GM03348 (cell line): ENCODE results near the gene NCF4.

Experiments used
- DNase-seq: peaks from one replicate; pipeline ENCODE4 v3.0.0; 2012; ENCODE audit warnings: low spot score

The NCF4 gene

DNA sequence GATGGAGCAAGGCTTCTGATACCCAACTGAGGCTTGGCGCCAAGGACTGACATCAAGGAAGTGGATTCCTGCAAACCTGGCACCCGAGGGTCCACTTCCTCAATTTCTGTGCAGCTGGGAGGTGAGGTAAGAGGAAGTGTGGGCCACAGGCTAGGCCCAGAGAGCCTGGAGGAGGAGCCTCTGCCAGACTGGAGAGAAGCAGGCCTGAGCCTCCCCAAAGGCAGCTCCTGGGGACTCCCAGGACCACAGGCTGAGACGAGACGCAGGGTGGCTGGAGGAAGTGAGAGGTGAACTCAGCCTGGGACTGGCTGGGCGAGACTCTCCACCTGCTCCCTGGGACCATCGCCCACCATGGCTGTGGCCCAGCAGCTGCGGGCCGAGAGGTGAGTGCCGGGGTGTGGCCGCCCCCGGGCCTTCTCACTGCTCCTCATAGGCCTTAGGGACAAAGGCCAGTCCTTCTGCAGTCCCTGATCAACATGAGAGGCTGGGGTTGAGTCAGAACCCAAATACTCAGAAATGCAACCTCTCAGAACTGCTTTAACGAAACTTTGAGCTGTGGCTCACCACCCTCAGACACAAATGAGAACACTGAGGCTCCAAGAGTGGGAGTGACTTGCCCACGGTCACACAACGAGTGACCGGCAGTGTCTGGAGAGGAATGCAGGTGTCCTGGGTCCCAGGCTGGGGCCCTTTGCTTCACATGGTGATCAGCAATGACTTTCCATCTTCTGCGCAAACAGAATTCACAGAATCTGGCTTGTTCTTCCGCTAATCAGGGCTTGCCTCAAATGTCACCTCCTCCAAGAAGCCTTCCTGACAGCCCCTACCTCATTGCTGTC lies at the start of gene NCF4:
Gene NCF4 (plus strand): TSS at position 186 of the 839 bp plus-strand sequence. CDS start 166 bp downstream, at position 352.
- no peak for DNase-seq

DNA sequence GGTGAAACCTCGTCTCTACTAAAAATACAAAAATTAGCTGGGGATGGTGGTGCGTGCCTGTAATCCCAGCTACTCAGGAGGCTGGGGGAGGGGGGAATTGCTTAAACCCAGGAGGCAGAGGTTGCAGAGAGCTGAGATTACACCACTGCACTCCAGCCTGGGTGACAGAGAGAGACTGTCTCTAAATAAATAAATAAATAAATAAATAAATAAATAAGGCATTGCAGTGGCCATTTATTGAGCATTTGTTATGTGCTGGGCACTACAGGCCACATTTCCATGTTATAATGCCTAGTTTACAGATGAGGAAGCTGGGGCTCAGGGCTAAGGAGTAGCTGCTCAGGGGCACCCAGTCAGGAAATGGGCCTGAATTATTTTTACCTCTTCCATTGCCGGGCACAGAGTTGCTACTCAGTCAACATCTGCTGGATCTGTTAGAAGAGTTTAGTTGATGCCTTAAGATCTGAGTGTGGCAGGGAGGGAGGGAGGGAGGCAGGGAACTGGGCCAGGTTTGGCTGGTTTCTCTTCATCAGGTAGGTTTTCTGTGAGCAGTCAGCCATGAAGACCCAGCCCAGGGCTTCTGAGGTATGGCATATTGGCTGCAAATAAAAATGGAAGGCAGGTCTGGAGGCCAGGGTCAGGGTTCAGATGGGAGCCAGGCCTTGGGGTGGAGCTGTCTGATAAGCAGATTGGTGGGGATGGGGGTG lies 49.6 kb upstream of the NCF4 start:
- no peak for DNase-seq

DNA sequence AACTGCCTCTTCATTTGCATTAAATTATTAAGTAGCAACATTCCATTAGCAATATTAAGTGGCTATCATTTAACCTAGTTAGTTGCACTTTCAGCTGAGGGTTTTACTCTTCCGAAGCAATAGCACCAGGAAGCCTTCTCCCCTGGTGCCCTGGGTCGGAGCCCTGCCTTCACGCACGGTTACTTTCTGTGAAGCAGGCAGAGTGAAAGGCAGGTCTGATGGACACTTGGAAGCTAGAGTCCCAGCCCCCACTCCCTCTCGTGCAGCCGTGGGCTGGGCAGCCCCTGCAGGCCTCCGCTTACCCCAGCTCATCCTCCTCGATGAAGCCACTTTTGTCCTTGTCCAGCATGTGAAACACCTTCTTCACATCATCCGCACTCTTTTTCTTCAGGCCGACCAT lies 46.0 kb upstream of the NCF4 start:
- DNase-seq = no peak

DNA sequence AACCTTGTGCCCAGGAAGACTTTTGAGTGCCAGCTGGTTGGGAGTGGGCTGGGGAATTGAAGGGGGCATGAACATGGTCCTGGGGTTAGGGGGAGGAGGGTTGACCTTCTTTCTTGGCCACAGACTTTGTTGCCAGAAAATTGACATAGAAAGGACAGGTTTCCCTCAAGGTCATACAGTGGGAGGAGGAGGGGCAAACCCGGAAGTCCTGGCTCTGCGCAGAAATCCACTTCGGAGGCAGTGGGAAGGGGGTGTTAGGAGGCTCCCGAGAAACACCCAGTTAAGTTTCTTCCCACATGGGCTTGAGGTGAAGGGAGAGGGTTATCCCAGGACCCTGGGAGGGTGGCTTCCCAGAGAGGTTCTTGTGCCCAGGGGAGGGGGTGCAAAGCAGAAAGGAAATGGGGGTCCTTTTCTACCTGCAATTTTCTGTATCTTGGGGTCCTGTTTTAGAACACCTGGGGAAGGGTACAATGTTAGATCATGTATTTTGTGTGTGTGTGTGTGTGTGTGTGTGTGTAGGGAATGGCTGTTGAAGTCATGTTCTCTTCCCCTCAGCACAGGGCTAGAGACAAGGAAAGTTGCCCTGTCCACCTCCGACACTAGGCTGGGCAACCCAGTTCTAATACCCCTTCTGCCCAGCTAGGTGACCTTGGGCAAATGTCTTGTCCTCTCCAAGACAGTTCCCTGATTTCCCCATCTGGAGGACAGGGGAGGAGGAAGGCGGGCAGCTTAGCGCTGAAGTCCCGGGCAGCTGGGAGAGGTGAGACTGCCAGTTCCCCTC lies 45.1 kb upstream of the NCF4 start:
- no peak for DNase-seq

DNA sequence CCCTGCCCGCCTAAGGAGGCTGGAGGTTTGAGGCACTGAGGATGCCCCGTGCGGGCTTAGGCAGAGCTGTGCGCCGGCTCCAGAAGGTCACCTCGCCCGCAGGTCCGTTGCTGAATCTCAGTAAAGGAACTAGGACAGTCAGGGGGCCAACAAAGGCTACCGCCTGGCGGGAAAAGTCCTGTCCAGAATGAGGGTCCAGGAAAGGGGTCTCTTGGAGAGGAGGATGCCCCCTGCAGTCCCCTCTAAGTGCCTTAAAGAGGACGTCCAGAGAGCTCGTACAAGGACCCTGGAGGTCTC lies 44.5 kb upstream of the NCF4 start:
- no peak for DNase-seq

DNA sequence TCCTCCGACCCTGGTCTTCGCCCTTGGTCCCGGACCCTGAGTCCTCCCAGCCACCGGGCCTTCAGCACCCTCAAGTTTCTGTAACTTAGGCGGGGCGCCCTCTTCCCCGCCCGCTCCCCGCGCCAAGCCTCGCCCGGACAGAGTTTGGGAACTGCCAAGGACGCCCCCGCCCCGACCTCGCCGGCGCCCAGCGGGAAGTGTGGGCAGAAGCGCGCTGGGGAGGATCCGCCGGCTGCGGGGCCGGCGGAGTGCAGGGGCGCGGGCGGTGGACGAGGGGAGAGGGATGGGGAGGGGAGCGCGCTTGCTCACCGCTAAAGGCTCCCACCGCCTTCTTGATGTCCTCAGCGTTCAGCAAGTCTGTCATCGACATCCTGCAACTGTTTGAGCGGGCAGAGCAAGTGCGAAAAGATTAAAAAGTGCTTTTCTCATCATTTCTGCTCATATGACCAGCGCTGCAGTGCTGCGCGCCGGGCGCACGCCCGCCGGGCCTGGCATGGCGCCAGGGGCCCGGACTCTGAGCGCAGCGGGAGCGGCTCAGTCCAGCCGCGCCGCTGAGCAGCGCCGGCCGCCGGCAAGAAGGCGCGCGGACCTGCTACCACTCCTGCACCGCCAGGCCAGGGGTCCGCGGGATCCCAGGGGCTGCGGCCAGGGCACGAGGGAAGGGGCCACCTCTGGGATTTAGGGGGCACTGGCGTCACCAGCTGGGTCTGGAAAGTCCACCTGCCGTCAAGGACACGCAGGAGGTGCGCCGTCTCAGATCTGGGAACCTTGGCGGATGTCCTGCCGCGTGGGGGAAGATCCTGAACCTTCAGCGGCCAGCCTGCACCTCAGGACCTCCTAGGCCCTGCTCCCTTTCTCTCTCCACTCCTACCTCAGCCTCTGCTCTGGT lies 43.9 kb upstream of the NCF4 start, which contains the start of gene PVALB:
Gene PVALB (minus strand): TSS at position 400 of the 889 bp plus-strand sequence. CDS start 30 bp downstream, at position 370.
- peak; percentile 62 for DNase-seq

DNA sequence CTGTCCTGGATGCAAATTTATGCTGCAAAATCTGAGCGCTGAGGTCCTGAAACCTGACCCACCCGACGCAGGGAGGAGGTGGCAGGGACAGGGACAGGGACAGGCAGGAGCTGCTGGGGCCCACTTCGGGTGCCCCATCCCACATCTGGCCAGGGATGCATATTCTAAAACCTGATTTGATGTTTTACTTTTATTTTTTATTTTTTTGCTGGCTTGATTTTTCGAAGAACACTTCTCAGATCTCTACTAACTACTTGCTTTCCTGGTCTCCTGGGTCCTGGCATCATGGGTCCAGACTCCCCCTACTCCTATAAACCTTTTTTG lies 43.3 kb upstream of the NCF4 start:
- DNase-seq = no peak

DNA sequence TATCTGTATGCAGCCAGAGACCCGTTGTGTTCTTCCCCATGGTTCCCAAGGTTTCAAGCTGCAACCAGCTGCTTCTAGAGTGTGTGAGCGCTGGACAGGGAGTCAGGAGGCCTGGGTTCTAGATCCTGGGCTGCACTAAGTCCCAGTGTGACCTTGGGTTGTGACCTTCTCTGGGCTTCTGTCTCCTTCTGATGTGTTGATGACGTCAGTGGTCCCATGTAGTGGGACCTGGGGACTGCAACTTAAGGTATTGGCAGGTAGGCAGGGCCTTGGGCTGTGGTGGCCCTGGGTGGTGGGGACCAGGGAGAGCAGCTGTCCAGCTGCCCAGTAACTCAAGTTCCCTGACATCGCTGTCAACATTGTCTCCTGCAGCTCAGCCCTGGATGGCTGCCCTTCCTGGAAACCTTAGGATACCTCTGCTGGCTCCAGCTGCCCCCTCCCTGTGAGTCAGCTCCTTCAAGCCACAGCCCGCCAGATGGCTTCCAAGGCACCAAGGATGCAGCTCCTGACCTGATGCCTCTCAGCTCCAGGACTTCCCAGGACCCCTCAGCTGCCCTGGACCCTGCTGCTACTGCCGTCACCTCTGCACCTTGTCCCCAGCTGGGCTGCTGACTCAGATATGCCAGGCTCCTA lies 42.7 kb upstream of the NCF4 start:
- no peak for DNase-seq

DNA sequence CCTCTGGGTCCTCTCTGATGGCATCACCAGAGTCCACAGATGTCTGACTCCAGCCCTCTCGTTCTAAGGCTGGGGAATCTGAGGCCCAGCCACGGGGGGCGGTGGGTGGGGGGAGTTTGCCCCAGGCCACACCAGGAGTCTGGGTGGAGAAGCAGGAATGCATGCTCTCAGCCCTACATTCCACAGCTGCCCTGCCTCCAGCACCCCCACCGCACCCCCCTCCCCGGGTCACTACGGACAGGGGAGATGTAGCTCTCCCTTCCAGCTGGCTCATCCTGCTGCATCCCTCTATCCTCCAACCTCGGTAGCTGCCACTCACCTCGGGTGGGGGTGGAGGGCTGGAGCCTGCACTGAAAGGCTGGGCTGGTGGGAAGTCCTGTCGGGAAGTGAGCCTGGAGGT lies 41.7 kb upstream of the NCF4 start:
- DNase-seq = no peak

DNA sequence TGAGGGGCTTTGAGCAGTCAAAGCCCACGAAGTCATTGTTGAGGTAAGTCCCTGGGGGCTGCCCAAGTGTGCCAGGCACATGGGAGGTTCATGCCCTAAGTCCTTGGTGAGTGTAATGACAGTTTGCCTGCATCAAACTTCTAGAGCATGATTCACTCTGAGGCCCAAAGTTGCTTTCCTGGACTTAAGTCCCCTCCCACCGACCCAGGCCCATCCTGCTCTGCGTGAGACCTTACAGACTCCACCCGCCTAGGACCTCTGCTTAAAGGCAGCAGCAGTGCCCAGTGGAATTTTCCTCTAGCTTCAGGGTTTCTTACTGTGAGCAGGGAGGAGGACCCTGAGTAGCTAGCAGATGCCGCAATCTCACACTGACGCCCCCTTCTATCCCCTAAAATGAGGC lies 38.2 kb upstream of the NCF4 start:
- DNase-seq = no peak

DNA sequence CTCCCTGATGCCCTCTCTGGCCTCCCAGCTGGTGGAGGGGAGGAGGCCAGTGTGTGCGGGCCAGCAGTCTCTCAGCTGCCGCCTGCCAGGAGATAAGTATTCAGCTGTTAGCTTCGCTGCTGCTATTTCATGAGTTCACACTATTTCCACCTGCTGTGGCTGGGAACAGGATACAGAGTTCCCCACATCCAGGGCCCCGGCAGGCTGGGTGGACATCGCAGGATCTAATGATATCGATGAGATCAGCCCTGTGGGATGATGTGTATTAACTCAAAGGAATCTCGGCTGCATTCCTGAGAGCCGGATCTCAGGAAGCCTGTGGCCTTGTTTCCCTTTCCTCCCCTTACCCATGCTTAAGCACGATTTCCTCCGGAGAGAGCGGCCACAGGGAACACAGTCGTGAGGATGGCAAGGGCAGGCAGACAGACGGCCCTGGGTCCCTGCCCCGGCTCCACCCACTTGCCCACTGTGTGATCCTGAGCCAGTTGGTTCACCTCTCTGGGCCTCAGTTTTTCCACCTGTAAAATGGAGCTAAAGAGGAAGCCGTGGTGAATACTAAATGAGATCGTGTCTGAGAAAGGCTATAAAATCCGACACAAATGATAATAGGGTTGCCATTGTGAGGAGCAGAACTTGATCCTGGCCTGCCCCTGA lies 37.5 kb upstream of the NCF4 start:
- DNase-seq = peak; percentile 31

DNA sequence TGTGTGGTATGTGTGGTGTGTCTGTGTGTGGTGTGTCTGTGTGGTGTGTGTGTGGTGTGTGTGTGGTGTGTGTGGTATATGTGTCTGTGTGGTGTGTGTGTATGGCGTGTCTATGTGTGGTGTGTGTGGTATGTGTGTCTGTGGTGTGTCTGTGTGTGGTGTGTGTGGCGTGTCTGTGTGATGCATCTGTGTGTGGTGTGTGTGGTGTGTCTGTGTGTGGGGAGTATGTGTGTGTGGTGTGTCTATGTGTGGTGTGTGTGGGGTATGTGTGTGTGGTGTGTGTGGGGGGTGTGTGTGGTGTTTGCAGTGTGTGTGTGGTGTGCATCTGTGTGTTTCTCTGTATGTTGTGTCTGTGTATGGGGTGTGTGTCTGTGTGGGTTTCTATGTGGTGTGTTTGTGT lies 36.2 kb upstream of the NCF4 start:
- DNase-seq = no peak

DNA sequence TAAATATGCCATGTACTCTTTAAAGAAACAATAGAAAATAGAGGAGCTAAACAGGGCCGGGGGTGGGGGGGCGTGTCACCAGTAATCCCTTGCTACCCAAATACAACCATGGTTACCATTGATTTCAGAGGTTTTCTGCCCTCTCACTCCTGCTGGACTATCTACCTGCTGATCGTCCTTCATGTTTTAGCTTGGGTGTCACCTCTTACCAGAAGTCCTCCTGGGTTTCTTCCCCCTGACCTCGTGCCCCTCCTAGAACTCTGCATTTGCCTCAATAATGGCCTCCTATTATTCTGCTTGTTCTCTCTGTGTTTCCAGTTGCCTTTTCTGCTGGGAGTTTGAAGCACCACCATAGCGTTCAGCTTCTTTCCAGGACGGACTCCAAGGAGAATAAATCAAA lies 34.5 kb upstream of the NCF4 start:
- DNase-seq = no peak

DNA sequence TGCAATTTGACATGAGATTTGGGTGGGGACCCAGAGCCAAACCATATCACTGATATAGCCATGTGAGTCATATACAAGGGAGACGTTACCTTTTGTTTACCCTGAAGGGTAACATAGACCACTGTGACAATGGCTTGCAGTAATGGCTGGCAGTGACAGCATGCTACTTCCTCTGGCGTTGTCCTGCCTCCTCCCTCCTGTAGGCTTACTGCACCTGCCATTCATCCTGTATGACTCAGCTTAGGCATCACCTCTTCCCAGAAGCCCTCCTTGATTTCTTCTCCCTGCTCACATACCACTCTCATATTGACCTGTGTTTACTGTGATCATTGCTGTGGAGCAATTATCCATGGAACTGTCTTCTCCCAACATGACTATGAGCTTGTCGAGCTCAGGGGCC lies 32.0 kb upstream of the NCF4 start:
- no peak for DNase-seq

DNA sequence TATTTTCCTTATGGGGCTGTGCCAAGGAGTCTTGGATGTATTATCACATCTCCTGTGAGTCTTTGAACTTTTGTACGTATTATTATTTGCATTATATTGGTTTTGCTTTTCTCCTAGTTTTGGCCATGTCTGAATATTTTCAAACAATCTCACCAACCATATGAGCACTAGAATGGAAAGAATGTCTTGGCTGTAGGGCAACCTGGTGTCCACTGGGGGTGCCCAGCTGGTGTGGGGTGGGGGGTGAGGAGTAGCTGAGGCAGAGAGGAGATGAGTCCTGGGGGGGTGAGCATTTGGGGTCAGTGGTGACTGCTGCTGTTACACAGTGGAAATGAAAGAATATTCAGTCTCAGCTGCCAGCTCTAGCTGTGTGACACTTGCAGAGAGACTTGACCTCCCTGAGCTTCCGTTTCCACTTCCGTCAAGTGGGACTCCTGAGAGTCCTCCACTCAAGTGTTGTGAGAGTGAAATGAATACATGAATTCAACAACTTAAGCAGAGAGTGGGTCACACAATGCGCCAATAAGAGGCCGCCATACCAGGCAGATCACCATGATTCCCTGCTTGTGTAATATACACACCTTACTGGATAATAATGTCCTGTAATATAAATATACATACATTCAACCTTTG lies 31.3 kb upstream of the NCF4 start:
- DNase-seq = no peak

DNA sequence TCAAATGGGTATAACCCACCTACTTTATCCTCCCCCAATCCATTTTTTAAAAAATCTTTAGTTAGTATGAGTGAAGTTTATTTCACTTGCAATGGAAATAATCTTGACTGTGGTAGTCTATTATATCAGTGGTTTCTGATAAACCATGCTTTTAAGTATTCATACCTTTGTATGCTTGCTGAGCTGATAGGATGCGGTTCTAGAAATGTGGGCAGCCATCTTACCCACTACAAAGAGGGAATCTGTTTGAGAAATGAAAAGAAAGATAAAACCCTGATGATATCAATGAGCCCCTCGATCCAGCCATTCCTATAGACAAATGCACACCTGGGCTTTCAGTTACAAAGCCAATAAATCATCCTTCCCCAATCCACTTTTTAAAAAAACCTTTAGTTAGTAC lies 30.2 kb upstream of the NCF4 start:
- DNase-seq = no peak

DNA sequence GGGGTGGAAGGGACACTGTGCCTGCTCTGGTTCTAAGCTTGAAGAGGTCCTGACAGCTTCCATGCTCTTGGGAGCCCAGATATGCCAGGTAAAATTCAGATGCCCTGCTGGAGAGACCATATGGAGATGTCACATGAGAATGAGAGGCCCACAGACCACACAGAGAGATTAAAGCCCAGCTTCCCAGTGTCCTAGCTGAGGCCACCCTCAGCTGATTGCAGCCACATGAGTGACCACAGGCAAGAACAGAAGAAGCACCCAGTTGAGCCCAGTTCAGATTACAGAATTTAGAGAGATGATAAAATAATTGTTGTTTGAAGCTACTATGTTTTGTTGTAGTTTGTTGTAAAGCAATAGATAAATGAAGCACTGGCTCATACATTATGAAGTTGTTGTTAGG lies 29.6 kb upstream of the NCF4 start:
- no peak for DNase-seq

DNA sequence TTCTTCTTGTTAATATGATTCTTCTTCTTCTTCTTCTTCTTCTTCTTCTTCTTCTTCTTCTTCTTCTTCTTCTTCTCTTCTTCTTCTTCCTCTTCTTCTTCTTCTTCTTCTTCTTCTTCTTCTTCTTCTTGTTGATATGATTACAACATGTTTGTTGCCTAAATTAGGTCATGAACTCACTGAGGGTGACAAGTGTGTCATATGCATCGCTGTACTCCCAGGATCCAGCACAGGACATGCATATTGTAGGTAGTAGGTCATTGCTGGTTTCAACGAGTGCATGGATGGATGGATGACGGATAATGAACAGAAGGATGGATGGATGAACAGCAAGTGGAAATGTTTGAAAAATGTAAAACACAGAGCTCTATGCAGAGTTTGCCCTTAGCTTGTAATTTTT lies 29.1 kb upstream of the NCF4 start:
- DNase-seq = no peak

DNA sequence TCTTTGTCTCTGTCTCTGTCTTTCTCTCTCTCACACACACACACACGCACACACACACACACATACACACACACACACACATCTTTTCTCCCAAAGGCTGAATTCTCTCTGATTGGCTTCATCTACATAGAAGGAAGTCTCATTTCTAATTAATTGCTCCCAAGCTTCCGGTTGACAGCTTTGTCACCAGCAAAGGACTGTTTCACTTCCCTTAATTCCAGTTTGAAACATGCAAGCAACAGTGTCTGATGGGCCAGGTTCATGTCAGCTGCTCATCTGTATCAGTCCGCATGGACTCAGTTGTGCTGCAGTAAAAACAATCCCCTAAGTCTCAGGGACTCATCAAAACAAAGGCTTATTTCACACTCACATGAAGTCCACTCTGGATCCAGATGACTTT lies 27.7 kb upstream of the NCF4 start:
- DNase-seq = no peak

DNA sequence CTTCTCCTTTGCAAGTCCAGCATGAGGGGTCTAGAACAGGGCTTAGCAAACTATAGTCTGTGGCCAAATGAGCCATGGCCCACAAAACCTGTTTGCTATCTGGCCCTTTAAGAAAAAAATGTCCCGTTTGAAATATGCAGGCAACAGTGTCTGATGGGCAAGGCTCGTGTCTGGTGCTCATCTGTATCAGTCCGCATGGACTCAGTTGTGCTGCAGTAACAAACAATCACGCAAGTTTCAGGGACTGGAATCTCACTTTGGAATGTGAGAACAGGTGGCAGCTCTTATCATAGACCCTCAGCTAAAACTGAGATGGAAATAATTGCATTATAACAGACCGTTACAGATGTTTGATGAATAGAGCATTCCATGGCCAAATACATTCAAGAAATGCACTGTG lies 24.9 kb upstream of the NCF4 start:
- no peak for DNase-seq
